ENCODE results near the gene ZNF24.

ZNF24 gene

GRCh38 chr18:35374708-35375107 is 30.5 kb upstream of the ZNF24 start:
- no peak overlapping the region for H3K27ac ChIP-seq
- TF ChIP-seq CTCF (conservative IDR thresholded peaks at IDR 0.05) (no peak), ZFX (IDR thresholded peaks at IDR 0.05) (no peak)

GRCh38 chr18:35371412-35372195 is 27.4 kb upstream of the ZNF24 start:
- no peak overlapping the region for H3K27ac ChIP-seq
- TF ChIP-seq ZFX (IDR thresholded peaks at IDR 0.05) (no peak), CTCF (conservative IDR thresholded peaks at IDR 0.05) (no peak)

- TF ChIP-seq CTCF (conservative IDR thresholded peaks at IDR 0.05) (no peak), ZFX (IDR thresholded peaks at IDR 0.05) (no peak)
- H3K27ac ChIP-seq: no peak overlapping the region
These were observed 24.9 kb upstream of the ZNF24 start for GRCh38 chr18:35369126-35369525.

GRCh38 chr18:35368595-35368994 is 24.4 kb upstream of the ZNF24 start:
- no peak overlapping the region for H3K27ac ChIP-seq
- TF ChIP-seq CTCF (conservative IDR thresholded peaks at IDR 0.05) (no peak), ZFX (IDR thresholded peaks at IDR 0.05) (no peak)

GRCh38 chr18:35362531-35362930 is 18.3 kb upstream of the ZNF24 start:
- TF ChIP-seq ZFX (IDR thresholded peaks at IDR 0.05) (no peak), CTCF (conservative IDR thresholded peaks at IDR 0.05) (no peak)

GRCh38 chr18:35361570-35362321 is 17.5 kb upstream of the ZNF24 start:
- H3K27ac ChIP-seq: no peak overlapping the region
- no peak for TF ChIP-seq CTCF (conservative IDR thresholded peaks at IDR 0.05)
- no peak for TF ChIP-seq ZFX (IDR thresholded peaks at IDR 0.05)

More at GRCh38 chr18:35362531-35362930, 18.3 kb upstream of the ZNF24 start:
- H3K27ac ChIP-seq: no peak overlapping the region

GRCh38 chr18:35355140-35355618 is 11.0 kb upstream of the ZNF24 start:
- no peak overlapping the region for H3K27ac ChIP-seq
- TF ChIP-seq CTCF (conservative IDR thresholded peaks at IDR 0.05): peak; percentile 78
- TF ChIP-seq ZFX (IDR thresholded peaks at IDR 0.05): no peak
